Upper lobe of left lung (tissue), 4 donors: ENCODE measurements around the gene SIM2.

Source experiments
- CTCF ChIP-seq, 6 experiments: fragments of 450-650 bp in 4 of 6; fragments of 200-600 bp in 2 of 6; sonication (generic) in 2 of 6; IDR thresholded peaks; one replicate each; pipeline ENCODE4 v1.5.1; 2016 to 2019; ENCODE audit warnings: antibody characterized with exemption in 6 of 6
- EP300 ChIP-seq, 4 donors: sonication (generic); formaldehyde crosslinking; IDR thresholded peaks; one replicate each; pipeline ENCODE4 v1.5.1; 2017; ENCODE audit warnings: antibody characterized with exemption in 4 of 4, control low read depth in 2 of 4
- POLR2A ChIP-seq, 4 donors: fragments of 450-650 bp; IDR thresholded peaks; one replicate each; pipeline ENCODE4 v1.5.1; 2016 to 2017; ENCODE audit warnings: antibody characterized with exemption in 4 of 4, mild to moderate bottlenecking in 2 of 4
- POLR2AphosphoS5 ChIP-seq, 2 donors: sonication (generic); formaldehyde crosslinking; IDR thresholded peaks; one replicate each; pipeline ENCODE4 v1.5.1; 2017; ENCODE audit warnings: antibody characterized with exemption in 2 of 2

GRCh38 chr21:36708286-36709029 is 9.5 kb downstream of the SIM2 start:
- no peak for TF ChIP-seq CTCF (IDR thresholded peaks at IDR 0.05)
- no peak for TF ChIP-seq POLR2A (IDR thresholded peaks at IDR 0.05)
- TF ChIP-seq EP300 (IDR thresholded peaks at IDR 0.05) = no peak
- no peak for TF ChIP-seq POLR2AphosphoS5 (IDR thresholded peaks at IDR 0.05)
